Measurements from ENCODE around the gene ALS2. TPM values are rescaled to one million over a fixed set of nuclear protein-coding genes. Genes with fewer than 3 reads are reported as not detected.
"Not testable (repeated sequence)": the region's sequence is repeated elsewhere in the genome, so short reads cannot be mapped to it uniquely, and the experiment has no call there.

The ALS2 gene
- total RNA-seq, 1 experiment from 2014 or later = 28.2 TPM

DNA sequence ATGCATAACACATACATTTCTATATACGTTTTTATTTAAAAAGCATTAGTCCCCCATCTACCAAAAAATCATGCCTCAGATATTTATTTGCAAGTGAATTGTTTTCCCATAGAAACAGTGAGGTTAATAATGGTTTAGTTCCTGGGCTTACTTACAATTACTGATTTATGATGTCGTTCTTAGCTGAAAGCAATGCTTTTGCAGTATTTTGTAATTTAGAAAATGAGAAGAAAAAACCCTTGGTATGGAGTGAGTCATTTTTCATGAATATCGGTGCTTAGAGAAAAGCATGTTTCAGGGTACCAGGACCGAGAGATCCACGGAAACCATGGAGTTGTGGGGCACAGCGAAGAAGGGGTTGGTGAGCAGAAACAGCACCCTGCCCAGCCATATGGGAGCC lies 13.6 kb upstream of the ALS2 start:
- no peak for DNase-seq (ENCODE audit: low read depth)

DNA sequence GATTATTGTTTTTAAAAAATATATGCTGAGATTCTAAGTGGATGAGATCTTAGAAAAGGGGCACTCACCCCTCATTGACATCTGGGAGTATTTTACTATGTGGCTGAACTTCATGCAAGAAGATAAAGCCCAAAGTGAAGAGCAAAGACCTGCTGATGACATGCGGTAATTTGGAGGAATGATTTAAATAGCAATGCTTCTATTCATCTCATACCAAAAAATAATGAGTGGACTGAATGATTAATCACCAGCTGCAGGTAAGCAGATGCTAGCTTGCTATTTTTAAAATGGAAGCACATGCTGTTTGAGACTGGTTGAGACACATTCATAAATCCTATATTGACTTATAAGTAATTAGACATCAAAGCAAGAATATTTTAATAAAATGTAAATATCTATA lies 12.9 kb upstream of the ALS2 start:
- DNase-seq (ENCODE audit: low read depth) = peak; percentile 38

DNA sequence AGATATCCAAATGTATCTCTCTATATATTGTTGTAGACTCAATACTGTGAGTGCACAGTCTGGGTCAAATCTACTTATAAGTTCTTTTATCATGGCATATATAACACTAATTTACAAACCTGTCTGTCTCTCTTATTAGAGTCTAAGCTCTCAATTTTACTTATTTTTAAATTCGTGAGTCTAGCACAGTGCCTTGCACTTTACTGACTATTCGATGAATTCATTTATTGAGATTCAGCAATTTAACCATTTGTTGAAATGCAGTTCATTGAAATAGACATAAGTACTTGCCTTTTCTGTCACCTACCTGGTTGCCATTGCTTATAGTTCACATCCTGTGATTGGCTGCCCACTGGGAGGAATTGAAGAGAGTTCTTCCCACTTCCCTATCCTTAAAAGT lies 10.3 kb upstream of the ALS2 start:
- no peak for DNase-seq (ENCODE audit: low read depth)

DNA sequence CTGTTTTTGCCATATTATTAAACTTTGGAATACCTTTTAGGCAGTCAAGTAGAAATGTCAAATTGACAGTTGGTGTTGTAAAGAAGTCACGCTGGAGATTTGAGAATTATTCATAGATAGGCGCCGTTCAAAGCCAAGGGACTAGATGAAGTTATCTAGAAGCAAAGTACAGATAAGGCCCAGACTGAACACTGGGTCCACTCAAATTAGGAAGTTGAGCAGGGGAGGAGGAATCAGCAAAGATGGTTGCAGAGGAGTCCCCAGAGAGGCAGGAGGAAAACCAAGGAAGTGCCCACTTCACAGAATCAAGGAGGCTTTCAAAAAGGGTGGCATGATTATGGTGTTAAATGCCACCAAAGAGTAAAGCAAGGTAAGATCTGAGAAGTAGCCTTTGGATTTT lies 9.6 kb upstream of the ALS2 start:
- DNase-seq (ENCODE audit: low read depth) = no peak

DNA sequence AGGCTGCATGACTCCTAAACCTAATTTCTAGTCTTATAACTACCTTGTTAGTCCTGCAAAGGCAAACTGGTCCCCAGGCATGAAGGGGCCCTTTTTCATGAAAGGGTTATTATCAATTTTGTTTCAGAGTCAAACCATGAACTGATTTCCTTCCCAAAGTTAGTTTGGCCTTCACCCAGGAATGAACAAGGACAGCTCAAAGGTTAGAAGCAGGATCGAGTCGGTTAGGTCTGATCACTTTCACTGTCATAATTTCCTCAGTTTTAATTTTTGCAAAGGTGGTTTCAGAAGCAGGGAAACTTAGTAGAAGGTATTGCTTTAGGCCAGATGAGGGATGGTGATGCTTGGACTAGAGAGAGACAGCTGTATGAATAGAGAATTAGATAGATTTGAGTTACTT lies 8.7 kb upstream of the ALS2 start:
- no peak for DNase-seq (ENCODE audit: low read depth)

DNA sequence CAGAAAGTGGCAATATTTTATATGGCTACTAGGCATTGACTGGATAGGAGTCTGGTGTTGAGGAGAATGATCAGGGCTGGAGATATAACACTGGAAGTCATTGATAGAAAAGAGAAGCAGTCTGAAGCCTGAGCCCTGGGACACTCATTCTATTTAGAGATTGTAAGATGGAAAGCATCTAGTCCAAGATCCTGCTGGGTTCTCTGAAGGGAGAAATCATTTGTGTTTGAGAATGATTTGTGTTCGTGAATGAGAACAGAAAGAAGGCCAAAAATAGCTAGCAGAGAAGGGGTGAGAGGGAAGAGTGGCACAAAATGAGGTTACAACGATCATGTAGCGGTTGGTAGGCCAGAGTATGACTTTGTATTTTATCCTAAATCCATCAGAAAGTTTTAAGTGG lies 7.6 kb upstream of the ALS2 start:
- DNase-seq (ENCODE audit: low read depth) = no peak

DNA sequence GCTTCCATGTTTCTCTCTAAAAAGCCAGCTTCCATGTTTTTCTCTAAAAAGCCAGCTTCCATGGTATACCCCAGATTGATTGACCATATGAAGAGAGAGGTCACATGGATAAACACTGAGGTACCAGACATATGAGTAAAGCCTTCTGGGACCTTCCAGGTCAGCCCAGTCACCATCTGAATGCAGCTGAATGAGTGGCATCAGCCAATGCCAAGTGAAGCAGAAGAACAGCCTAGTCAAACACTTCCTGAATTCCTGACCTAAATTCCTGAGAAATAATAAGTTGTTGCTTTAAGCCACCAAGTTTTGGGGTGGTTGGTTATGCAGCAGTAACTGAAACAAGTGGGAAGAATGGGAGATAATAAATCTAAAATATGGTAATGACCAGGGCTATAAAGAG lies 5.7 kb upstream of the ALS2 start:
- DNase-seq (ENCODE audit: low read depth) = peak; percentile 80

DNA sequence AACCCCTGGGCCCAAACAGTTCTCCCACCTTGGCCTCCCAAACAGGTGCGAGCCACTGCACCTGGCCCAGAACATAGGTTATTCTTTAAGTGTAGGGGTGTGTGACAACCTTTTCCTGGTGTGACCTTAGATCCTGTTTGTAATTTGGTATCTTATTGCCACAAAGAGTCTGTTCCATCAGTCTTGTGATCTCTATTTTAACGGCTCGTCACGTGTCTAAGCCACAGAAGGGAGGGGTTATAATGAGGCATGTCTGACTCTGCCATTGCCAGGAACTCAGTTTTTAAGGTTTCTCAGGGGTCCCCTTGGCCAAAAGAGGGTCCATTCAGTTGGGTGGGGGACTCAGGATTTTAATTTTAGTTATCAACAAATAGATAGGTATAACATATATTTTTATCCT lies 4.4 kb upstream of the ALS2 start:
- DNase-seq (ENCODE audit: low read depth) = no peak

DNA sequence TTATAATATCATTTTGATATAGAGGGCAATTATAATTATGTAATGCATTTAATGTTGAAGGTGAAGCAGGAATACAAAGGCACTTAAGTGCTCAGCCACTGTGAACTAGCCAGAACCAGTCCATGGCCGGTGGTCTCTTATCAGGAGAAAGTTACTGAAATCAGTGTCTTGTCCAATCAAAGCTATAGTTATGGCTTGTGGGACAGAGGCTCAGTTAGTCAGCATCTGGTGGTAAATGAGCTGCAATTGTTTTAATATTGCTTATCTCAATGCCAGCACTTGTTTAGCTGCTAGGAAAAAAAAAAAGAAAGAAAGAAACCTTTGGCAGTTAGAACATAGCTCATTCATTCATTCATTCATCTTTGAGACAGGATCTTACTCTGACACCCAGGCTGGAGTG lies 3.8 kb upstream of the ALS2 start:
- DNase-seq (ENCODE audit: low read depth) = no peak

DNA sequence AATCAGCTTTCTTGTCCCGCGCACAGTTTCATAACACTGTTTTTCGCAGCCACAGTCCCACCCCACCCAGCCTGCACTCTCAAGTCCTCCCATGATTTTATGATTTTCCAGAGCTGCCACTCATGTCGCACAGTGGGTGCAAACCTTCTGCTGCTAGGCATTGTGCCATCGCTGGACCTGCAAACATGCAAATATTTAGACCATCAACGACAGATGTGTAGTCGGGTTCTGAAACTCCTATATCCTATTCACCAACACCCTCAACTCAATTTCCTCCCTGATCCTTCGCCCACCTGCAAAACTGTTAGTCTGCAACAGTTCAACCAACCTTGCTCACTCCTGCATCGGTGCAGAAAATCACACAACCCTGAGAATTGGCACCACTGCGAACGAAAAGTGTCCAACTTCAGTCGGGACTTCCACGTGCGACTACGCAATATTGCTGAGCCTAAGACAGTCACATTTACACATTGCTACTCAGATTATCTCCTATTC lies 871 bp upstream of the ALS2 start:
- no peak for DNase-seq (ENCODE audit: low read depth)

DNA sequence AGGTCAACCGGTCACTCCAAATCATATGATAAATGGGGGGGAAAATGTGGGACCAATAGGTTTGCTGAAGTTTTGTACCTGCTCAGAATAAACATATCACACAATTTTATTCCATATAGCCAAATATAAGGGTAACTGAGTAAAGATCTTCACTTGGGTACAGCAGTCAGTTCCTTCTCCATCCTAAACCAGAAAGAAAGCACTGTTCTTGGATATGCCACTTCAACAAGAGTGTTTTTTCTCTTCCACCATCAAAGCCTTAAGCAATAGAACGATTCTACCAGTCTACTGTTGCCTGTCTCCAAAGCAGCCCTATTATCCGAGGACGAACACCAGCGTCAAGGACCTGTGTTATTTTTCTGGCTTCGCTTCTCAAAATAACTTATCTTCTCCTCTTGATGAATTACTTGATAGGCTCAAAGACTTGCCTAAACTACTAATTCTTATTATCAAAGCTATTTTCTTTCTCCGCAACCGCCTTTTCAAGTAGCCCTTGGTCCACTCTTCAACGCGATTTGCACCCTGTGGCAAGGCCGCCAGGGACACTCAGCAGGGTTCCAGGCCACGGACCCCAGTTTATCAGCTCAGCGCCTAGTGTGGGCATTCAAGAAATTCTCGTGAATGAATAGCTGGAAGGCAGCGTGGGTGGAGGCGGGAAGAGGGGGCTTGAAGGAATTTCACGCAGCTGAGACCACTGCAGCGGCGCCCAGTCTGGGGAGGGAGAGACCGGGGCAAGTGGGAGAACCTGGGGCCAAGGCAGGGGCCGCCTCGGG lies 646 bp downstream of the ALS2 start:
- peak; percentile 48 for DNase-seq (ENCODE audit: low read depth)

DNA sequence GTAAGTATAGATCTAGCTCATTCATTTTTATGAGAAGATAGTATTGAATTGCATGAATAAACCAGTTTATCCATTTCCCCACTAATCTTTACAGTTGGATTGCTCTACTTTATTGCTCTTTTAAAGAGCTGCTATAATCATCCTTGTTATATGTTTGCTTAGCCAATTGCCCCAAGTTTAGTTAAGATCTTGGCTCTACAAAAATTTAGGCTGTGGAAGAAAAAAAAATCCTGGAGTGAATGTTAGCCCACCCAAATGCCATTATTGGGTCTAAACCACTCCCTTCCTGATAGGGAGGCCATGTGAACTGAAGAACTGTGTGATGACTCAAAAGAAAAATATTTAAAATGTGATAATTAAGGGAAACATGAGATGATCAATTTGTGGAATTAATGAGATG lies 2.9 kb downstream of the ALS2 start:
- DNase-seq (ENCODE audit: low read depth) = no peak

DNA sequence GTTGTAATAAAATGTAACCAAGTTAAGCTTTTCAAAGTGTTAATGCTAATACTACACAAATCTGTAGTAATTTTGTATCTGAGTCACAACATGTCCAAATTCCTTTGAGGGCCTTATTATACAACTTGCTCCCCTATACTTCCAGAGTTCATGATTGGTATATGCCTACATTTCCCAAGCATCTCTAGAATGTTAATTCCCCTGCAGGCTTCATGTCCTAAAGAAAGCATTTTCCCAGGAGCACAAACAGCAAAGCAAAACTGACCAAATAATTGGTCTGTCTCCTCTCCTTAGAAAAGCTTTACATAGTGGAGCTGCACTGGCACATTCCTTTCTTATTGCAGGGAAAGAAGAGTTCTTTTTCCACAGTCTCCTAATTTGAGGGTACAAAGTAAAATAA lies 3.7 kb downstream of the ALS2 start:
- no peak for DNase-seq (ENCODE audit: low read depth)

DNA sequence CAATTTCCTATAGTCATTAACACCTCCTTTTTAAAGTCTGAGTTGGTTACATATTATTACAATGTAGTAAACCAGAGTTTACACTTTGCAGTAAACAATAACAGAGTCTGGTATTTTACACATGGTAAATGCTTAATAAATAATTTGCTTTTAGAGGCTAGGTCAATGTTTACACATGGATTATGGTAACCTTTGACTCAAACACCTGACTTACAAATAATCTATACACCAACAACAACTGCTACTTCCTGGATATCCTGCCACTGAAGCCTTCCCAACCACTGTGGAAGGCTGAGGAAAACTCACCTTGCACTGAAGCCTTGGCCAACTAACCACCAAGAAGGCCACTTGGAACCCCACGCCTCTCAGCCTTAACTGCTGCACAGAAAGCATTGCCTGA lies 5.4 kb downstream of the ALS2 start:
- no peak for DNase-seq (ENCODE audit: low read depth)

DNA sequence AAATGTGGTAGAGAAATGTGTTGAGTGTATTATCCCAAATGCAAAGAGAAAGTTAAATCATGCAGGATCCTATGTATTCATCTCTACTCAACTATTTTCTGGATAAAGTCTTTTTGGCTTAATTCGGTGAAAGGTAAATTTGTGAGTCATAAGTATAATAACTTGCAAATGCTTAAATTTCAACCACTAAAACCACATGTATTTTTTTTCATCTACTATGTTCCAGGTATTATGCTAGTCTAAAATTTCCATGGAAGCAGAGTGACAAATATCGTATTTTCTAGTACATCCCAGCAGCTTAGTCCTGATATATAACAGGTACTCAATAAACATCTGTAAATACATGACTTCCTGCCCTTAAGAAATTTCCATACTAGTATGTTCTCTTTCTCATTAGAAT lies 6.2 kb downstream of the ALS2 start:
- DNase-seq (ENCODE audit: low read depth) = peak; percentile 60

DNA sequence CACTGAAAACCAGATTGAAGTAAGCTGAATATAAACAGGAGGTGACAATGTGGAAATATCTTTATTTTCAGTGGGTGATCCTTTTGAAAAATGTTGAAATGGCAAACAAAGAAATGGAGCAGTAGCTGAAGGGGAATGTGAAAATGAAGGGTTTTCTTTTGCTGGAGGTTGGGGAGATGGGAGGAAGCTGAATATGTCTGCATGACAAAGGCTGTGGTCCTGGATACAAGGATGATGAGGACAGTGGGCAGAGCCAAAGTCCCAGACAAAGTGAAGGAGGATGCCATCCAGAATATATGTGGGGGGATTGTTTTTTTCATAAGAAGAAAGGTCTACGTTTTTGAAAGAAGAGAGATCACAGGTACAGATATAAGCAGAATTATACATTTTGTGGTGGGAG lies 6.7 kb downstream of the ALS2 start:
- DNase-seq (ENCODE audit: low read depth) = no peak

DNA sequence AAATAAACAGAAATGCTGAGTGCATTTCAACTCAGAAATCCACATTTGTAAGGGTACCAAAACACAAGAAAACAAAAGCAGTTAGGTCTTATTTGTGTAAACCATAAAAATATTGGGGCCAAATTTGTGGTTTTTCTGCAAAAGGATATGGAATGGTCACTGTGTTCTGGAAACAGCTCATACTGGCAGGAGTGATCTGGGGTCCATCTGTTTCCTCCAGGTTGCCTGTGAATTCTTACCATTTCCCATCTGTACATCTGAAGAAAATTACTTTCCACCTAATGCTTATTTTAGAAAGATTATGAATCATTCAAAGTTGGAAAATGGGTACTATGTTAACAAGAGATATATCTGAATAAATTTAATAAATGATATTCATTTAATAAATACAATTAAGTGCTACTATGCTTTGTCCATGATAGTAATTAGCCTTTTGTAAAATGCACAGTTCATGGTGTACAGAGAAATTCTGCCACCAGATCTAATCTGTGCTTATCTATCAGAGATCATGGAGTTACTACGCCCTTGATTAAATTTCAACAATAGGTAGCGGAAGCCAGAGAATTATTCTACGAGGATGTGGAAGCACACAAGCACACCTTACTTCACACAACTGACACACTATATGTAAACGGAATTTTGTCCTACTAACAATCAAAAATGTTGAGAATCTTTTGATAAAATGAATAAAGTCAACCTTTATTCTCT lies 10.9 kb downstream of the ALS2 start:
- no peak for DNase-seq (ENCODE audit: low read depth)

DNA sequence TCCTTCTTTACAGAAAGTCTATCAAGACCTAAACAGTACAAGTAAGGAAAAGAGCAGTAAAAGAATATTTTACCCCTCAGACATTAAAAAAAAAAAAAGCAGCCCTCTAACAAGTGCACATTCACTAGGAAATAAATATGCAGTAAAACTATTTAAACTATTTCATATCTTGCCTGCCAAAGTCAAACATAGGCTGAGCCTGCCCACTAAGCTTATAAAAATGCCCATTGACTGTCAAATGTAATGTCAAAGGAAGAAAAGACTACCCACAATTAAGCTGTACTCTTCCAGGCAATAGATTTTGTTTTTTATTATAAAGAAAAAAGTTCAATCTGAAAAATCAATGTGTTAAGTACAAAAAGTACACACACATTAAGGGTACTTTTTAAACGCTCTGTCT lies 11.8 kb downstream of the ALS2 start:
- peak; percentile 47 for DNase-seq (ENCODE audit: low read depth)

DNA sequence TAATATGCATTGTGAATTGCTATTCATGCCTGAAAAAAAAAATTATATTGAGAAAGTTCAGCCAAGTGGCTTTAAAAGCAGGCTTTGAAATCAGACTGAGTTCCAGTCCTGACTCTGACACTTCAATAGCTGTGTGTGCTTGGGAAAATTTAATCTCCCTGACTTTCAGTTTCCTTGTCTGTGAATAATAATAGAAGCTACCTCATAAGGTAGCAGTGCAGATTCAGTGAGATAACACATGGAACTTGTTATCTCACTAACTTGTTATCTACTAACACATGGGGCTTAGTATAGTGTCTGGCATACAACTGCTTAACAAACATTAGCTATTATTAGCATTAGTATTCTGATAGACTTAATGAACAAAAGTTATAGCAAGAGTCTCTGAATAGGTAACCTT lies 14.9 kb downstream of the ALS2 start:
- DNase-seq (ENCODE audit: low read depth) = no peak

DNA sequence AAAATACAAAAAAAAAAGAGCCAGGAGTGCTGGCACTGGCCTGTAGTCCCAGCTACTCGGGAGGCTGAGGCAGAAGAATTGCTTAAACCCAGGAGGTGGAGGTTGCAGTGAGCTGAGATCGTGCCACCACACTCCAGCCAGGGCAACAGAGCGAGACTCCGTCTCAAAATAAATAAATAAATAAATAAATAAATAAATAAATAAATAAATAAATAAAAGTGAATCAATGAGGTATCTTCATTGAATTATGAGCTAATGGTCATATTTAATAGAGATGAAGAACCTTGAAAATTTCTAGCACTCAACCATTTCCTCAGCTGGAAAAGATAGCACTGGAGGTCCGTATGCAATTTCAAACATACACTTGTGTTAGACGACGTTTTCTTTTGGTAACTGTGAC lies 16.3 kb downstream of the ALS2 start:
- not testable (repeated sequence) for DNase-seq (ENCODE audit: low read depth)

DNA sequence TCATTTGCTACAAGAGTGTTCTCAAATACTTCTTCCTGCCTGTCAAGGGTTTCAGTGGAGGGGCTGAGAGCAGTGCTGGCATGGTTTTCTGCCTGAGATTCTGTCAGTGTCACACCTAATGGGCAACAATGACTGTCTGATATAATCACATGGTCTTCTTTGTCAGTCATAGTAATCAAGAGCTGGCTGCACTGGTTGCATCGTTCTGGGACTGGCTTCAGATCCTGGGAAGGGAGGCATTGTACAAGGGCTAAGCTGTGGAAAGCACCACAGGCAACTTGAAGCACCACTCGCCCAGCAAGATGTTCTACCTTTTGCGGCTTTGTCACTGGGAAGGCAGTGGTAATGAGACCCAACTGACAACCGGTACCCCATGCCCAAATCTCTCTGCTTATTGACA lies 19.6 kb downstream of the ALS2 start:
- DNase-seq (ENCODE audit: low read depth) = no peak

DNA sequence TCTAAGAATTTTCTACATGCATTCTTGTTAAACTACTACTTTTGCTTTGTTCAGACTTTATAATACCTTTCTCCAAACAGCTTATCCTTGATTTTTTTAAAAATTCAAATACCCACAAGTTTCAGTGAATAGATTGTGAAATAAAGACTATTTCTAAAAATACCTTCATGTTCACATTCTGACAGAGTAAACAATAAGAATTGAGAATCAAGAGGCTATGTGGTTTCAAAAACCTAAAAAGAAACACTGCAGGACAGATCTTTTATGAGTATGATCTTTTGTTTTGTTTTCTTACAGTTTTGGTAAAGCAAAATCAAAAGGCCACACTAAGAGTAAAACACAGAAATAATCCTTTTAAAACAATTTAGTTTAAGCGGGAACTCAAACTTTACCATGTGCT lies 21.2 kb downstream of the ALS2 start:
- DNase-seq (ENCODE audit: low read depth) = no peak

DNA sequence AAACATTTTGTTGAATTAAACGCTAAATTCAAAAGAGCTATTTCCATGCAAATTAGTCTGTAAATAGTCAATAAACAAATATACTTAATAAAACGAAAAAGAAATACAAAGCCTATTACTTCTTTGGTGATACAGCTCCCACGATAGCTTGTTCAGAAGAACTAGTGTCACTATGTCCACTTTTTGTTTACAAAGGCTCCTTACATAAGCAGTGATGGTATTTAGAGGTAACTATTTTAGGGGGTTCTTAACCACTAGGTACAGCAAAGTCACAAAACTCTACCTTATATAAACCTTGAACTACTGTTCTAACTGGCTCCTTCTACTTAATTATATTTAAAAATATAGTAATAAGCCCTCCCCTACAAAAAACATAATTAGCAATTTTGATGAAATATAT lies 21.9 kb downstream of the ALS2 start:
- no peak for DNase-seq (ENCODE audit: low read depth)

DNA sequence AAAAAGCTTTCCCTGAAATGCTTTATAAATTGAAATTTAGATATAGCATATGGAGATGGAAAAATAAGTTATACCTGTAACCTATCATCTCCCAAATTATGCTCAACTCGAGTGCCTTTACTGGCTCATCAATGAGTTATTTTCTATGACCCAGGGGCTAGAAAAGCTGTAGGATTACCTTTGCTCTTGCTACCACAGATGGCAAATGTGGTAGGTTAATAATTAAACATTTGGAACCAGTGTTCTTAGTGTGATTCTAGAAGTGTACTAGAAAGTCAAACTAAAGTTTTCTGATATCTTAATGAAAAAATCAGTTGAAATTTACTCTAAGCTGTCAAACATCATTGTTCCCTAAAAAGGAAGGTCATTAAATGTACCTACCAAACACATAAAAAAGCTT lies 22.5 kb downstream of the ALS2 start:
- no peak for DNase-seq (ENCODE audit: low read depth)

Measured in M059J (cell line).